GM13976 (cell line): ENCODE measurements around the gene KDM4B.

Source experiments
- DNase-seq: peaks from one replicate; pipeline ENCODE4 v3.0.0; 2012; ENCODE audit warnings: low spot score
- in situ Hi-C: fragments of 300-500 bp; cut with MboI; formaldehyde crosslinking; loops from one replicate; pipeline ENCODE4 v1.12.0; 2022; ENCODE audit warnings: low sequenced_read_pairs, mixed read lengths, inconsistent platforms; ENCODE audit not compliant: unreplicated experiment
- TF ChIP-seq, protein P1 (sequence below): IDR thresholded peaks from 2 replicates; pipeline ENCODE4 v1.5.1; 2012; ENCODE audit warnings: borderline replicate concordance, mild to moderate bottlenecking; ENCODE audit not compliant: insufficient read depth; ENCODE audit errors: extremely low read depth, missing control alignments, control extremely low read depth

Gene KDM4B

DNA sequence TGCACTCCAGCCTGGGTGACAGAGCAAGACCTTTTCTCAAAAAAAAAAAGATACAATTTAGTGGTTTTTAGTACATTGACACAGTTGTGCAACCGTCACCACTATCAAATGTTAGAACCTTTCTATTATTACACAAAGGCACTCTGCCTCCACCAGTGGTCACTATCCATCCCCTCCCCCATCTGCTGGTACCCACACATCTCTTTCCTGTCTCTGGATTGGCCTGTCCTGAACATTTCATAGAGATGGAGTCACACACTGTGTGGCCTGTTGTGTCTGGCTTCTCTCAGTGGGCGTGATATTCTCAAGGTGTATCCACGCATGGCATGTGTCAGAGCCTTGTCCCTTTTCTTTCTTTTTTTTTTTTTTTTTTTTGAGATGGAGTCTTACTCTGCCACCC is 11.2 kb downstream of the KDM4B start:
- in situ Hi-C loops, result no loop called here

GRCh38 chr19:4980838-4981680 is 12.1 kb downstream of the KDM4B start:
- DNase-seq, result no peak
- TF ChIP-seq, protein P1, sequence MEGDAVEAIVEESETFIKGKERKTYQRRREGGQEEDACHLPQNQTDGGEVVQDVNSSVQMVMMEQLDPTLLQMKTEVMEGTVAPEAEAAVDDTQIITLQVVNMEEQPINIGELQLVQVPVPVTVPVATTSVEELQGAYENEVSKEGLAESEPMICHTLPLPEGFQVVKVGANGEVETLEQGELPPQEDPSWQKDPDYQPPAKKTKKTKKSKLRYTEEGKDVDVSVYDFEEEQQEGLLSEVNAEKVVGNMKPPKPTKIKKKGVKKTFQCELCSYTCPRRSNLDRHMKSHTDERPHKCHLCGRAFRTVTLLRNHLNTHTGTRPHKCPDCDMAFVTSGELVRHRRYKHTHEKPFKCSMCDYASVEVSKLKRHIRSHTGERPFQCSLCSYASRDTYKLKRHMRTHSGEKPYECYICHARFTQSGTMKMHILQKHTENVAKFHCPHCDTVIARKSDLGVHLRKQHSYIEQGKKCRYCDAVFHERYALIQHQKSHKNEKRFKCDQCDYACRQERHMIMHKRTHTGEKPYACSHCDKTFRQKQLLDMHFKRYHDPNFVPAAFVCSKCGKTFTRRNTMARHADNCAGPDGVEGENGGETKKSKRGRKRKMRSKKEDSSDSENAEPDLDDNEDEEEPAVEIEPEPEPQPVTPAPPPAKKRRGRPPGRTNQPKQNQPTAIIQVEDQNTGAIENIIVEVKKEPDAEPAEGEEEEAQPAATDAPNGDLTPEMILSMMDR, result no peak
- in situ Hi-C loops, result no loop called here

More for the DNA sequence above, 11.2 kb downstream of the KDM4B start:
- TF ChIP-seq, protein P1, result no peak
- DNase-seq, result no peak

- TF ChIP-seq, protein P1, result no peak
- no peak for DNase-seq
- in situ Hi-C loops, result no loop called here
Measured at GRCh38 chr19:4981681-4981958, 12.7 kb downstream of the KDM4B start.

GRCh38 chr19:4983346-4984105 is 14.6 kb downstream of the KDM4B start:
- TF ChIP-seq, protein P1, result no peak
- in situ Hi-C loops, result no loop called here
- no peak for DNase-seq

DNA sequence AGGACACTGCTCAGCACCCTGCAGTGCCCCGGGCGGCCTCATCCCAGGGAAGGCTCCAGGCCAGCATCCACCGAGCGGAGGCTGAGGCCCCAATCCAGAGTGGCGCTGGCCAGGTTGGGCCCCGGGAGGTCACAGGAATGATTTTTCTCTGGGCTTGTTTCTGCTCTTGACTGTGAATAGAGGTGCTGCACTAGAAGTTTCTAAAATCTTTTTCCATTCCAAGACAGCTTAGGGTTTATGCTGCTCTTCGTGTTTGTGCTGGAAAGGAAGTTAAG is 15.1 kb downstream of the KDM4B start:
- TF ChIP-seq, protein P1, result no peak
- in situ Hi-C loops, result no loop called here
- DNase-seq, result no peak

GRCh38 chr19:4984438-4984990 is 15.6 kb downstream of the KDM4B start:
- in situ Hi-C loops, result no loop called here
- DNase-seq, result no peak
- TF ChIP-seq, protein P1, result no peak
